ENCODE results near the gene CST7. TPM values are rescaled to one million over a fixed set of nuclear protein-coding genes. Genes with fewer than 3 reads are reported as not detected.

CST7 gene
- total RNA-seq, 1 donor from 2014 or later: not detected

DNA sequence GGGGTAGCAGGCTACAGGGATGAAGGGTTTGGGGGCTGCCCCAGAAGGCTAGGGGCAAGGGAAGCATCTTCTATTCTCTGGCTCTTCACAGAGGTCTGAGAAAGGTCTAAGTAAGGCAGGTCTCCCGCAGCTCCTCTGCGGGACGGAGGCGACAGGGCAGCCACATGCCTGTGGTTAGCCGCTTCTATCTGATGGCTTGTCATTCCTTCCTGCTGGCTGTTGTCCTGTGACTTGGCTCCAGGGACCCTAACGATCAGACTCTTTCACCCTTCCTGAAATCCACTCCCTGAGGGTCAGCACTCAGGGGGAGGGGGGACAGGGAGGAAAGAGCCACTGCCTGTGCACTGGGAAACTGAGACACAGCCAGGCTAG, 673 bp downstream of the CST7 start:
- DNase-seq (ENCODE audit: low read depth): no peak
- no peak overlapping the region for H3K4me3 ChIP-seq (ENCODE audit: low read depth, low read length)
- TF ChIP-seq, protein P1, sequence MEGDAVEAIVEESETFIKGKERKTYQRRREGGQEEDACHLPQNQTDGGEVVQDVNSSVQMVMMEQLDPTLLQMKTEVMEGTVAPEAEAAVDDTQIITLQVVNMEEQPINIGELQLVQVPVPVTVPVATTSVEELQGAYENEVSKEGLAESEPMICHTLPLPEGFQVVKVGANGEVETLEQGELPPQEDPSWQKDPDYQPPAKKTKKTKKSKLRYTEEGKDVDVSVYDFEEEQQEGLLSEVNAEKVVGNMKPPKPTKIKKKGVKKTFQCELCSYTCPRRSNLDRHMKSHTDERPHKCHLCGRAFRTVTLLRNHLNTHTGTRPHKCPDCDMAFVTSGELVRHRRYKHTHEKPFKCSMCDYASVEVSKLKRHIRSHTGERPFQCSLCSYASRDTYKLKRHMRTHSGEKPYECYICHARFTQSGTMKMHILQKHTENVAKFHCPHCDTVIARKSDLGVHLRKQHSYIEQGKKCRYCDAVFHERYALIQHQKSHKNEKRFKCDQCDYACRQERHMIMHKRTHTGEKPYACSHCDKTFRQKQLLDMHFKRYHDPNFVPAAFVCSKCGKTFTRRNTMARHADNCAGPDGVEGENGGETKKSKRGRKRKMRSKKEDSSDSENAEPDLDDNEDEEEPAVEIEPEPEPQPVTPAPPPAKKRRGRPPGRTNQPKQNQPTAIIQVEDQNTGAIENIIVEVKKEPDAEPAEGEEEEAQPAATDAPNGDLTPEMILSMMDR (conservative IDR thresholded peaks at IDR 0.05; ENCODE audit: low read depth, low read length): no peak

DNA sequence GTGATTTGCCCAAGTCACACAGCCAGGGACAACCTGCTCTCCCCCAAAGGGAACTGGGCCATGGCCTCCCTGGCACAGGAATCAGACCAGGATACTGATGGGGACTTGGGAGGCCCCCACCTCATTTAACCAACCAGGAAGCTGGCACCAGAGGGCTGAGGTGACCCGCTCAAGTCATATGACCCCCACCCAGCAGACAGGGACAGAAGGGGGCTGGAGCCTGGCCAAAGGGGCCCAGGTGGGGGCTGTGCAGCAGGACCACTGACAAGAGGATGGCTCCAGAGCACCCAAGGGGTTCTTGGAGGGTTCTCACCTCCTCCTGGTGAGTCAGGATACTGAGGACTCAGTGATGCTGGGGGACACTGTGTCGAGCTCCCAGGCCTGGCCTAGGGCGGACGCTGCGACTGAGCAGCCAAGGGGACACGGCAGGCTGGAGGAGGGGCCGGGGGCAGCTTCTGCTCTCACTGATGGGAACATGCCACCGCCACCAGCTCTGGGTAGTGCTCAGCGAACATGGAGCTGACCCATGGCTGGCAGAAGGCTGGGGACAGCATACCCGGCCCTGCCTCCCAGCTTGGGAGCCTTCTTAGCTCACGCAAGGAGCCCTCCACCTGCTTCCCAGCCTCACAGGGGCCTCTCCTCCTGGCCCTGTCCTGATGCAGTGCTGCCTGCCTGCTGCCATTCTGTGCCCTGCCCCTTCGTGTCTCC, 1.2 kb downstream of the CST7 start:
- TF ChIP-seq, protein P1 (conservative IDR thresholded peaks at IDR 0.05; ENCODE audit: low read depth, low read length): no peak
- no peak overlapping the region for H3K4me3 ChIP-seq (ENCODE audit: low read depth, low read length)
- DNase-seq (ENCODE audit: low read depth): no peak

DNA sequence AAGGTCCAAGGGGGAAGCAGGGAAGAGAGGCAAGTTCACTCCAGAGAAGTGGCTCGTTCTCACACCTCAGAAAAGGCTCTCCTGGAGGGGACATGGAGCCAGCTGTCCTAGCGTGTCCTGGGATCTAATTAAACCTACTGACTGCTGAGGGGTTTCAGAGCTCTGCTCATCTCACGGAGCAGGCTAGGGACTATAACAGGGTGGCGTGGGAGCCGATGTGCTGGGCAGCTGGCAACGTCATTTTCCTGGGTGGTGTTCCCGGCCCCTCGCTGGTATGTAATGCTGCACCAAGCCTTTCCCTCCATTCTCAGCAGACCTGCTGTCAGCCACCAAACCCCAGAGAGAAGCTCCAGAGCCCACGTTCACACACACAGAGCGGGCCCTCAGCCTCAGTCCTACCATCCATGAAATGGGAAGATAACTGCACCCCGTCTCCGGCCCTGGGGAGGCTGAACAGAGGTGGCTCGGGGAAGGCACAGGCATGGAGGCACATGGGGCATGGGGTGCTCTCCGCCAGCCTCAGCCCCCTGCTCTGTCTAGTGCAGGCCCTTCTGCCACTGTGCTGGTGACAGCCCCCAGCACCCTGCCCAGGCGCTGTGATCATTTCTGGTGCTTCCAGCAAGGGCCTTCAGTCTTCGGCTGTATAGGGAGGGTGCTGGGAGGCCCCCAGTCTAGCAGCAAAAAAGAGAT, 1.9 kb downstream of the CST7 start:
- TF ChIP-seq, protein P1 (conservative IDR thresholded peaks at IDR 0.05; ENCODE audit: low read depth, low read length): no peak
- no peak for DNase-seq (ENCODE audit: low read depth)
- H3K4me3 ChIP-seq (ENCODE audit: low read depth, low read length): no peak overlapping the region

DNA sequence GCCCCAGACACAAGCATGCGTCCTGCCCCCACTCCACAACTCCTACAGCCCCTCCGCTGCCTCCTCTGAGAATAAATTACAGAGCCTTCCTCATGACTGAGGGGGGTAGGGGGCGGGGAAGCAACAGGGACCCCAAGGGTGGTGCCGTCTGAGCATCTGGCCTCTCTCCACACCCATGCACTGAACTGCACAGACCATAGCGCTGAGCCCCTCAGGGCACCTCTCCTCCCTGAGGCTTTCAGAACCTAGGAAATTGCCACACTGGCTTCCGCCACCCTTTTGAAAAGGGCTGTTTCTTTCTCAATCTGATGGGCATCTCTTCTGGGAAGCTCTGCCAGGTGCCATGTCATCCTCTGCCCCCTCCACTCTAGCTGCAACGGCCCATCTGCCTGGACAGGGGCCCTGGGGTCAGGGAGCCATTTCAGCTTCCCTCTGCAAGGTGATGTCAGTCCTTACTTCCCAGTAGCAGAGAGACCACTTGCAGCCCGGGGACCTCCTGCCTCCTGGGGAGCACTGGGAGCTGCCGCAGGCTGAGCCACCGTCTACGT, 2.5 kb downstream of the CST7 start:
- H3K4me3 ChIP-seq (ENCODE audit: low read depth, low read length): no peak overlapping the region
- DNase-seq (ENCODE audit: low read depth): no peak
- TF ChIP-seq, protein P1 (conservative IDR thresholded peaks at IDR 0.05; ENCODE audit: low read depth, low read length): no peak

DNA sequence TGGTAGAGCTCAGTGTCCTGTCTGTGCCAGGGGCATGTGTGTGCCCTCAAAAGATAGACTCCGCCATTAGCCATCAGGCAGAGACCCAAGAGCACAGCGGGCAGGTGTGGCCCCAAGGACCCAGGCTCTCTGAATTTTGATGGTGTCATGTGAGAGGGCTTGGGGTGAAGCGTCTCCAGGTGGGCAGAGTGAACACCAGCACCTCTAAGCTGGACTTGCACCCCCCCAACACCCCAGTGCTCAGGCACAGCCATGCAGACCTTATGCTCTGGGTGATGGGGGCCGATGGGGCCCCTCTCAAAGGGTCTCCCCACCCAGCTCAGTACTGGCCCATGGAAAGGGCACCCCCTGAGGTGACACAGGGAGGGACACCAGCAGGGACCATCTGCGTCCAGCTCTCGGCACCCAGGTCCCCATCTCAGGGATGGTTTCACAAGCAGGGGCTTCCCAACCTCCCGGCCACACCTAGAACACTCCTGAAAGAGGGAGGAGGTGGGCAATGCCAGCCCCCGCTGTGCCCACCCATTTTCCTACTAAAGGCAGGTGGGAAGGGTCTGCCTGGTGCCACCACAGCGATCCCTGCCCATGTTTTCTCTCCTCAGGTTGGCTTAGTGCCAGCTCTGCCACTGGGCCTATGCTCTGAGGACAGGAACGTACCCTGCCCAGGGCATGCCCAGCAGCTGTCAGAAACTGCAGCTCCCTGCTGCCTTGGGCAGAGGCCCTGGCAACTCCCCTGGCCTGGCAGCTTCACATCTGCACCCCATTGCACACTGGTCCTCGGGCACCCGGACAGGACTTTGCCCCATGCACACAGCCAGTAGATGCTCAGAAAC, 3.5 kb downstream of the CST7 start:
- TF ChIP-seq, protein P1 (conservative IDR thresholded peaks at IDR 0.05; ENCODE audit: low read depth, low read length): no peak
- no peak for DNase-seq (ENCODE audit: low read depth)
- H3K4me3 ChIP-seq (ENCODE audit: low read depth, low read length): no peak overlapping the region

DNA sequence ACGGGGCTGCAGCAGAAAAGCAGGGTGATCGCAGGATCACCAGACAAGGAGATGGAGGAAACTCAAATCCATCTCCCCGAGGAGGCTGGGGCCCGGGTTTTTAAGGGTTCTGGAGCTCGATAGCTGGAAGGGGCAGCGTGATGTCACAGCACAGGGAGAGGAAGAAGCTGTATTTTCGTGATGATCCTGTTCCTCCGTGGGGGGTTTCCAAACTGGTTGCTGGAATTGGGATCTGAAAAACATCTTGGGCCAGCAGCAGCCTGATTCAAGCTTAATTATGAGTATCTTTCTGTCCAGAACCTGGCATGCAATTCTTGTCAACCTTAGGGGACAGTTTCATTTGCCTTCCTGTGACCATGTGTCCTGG, 4.1 kb downstream of the CST7 start:
- no peak for DNase-seq (ENCODE audit: low read depth)
- H3K4me3 ChIP-seq (ENCODE audit: low read depth, low read length): no peak overlapping the region
- TF ChIP-seq, protein P1 (conservative IDR thresholded peaks at IDR 0.05; ENCODE audit: low read depth, low read length): no peak
